DMS53 treated with DMSO at 0.1 percent for 48 hours (cell line): ENCODE data around the gene SEPTIN10.

Experiments used
- DNase-seq: peaks from one replicate; lab custom pipeline; 2025; ENCODE audit not compliant: unreplicated experiment; lab: John Stamatoyannopoulos, UW

Gene SEPTIN10

DNA sequence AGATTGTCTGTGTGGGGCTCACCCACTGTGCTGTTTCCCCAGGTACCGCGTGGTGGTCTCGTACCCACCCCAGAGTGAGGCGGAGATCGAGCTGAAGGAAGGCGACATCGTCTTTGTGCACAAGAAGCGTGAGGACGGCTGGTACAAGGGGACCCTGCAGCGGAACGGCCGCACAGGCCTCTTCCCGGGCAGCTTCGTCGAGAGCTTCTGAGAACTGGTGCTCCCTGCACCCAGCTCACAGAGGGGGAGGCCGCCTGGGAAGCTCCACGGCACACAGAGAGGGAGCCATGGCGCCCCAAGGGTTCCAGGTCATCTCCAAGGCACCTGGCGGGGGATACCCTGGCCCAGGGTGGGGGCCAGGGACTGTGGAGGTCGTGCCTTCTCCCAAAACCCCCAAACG lies 112.3 kb downstream of the SEPTIN10 start:
- no peak for DNase-seq

DNA sequence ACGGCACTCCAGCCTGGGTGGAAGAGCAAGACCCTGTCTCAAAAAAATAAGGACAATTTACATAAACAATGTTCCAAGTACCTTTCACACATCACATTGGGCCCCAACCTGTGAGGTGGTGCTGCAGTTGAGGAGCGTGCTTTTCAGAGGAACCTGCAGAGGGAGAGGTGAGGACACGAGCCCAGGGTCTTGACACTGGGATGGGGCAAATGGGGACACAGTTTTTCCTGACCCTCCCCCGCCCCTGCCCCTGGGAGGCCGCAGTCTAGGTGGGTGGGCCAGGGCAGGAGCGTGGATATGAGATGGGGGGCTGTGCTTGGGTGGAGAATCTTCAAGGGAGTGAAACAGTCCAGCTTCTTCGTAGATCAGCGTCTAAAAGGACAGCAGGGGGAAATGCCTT lies 112.9 kb downstream of the SEPTIN10 start:
- no peak for DNase-seq

DNA sequence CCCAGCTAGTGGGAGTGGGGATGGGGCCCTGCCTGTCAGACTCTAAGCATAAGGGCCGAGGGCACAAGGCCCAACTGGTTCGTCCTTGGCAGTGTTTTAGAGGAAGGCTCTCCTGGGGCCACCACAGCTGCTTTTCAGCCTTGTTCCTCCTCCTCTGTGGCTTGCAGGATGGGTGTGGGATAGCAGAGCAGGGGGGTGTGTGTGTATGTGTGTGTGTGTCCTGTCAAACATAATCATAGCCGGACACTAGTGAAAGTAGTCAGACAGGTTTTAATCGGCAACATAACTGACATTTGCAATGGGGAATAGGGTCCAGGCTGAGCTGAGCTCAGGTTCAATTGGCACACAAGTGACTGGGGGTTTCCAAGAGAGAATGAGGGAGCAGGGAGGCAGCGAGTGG lies 114.2 kb downstream of the SEPTIN10 start:
- DNase-seq = peak; percentile 23

DNA sequence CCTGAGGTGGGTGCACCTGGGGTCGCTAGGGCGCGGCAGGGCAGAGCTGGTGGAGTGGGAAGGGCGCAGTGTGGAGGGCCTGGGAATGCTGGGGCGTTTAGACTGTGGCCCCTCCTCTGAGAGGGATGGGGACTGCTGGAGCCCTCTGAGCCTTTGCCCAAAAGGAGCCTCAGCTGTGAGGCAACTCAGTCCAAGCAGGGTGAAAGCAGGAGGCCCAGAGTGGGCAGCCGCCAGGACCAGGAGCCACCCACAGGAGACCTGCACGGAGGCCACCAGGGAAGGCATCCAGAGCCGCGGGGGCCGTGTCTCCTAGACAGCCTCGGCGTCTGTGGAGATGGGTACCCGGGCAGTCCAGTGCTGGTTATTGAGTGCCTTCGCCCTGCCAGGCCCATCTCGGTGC lies 114.9 kb downstream of the SEPTIN10 start:
- no peak for DNase-seq

DNA sequence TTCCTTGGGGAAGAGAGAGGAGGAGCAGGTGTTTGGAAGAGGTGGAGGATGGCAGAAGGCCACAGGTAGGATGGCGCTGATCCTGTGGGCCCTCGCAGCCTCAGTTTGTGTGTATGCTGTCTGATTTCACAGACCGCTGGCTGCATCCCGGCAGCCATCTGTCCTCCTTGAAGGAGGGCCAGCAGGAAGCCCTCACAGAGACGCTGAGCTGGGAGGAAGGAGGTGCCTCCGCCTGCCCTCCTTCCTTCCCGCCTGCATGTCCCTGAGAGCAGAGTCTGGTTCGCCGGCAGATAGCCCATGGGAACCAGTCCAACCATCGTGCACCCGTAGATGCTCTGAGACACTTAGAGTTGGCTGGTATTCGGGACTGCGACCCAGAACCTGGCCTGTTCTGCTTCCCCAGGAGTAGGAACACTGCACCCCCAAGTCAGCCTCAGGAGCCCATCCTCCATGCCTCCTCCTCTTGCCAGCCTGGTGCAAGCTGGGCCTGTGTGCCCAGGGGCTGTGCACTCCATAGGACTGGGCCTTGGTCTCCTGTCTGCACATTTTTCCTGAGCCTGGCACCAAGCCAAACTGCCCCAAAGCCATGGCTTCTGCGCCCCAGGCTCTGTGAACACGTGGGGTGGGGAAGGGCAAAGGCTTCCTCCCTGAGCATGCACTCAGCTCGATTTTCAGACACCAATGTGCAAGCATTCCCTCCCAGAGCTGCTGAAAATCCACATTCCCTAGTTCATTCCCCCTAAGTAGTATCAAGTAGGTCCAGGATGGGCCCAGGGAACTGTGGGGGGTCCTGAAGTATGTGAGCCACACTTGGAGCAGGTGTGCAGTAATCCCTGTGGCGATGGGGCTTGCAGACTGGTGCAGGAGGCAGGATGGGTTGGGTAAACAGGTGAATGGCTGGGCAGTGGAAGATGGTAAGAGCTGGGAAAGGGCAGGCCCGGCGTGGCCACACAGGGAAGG lies 115.6 kb downstream of the SEPTIN10 start:
- no peak for DNase-seq

DNA sequence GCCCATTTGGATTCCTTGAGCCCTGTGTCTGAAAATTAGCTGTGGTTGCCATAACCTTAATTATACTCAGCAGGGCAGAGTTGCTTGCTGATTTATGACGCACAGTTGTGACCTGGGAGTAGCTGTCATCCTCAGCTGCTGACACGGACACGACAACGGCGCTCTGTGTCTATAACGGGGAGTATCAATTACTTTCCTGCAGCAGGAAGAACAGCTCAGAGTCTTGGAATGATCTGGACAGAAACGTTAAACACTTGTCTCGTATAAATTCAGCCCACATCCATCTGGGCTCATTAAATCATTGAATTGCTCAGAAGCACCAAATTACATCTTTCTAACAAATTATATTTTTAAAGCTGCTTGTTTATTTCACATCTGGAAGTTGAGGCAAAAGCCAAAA lies 116.3 kb downstream of the SEPTIN10 start:
- DNase-seq = no peak

DNA sequence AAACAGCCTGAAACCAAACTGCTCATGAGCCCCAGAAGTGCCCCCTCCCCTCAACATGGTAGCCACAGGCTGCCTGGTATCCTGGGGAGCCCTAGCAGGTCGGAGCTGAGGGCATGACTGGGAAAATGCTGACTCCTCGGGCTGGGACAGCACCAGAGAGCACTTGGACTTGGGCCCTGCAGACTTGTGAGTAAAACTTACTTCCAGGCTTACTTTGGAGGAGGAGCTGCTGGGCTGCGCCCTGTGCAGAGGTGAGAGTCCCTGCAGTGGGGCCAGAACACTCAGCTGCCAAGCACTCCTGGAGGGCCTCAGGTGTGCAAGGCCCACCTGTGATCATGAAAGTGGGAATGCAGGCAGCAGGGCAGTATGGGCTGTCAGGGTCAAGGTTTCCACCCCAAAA lies 119.4 kb downstream of the SEPTIN10 start:
- DNase-seq = no peak

DNA sequence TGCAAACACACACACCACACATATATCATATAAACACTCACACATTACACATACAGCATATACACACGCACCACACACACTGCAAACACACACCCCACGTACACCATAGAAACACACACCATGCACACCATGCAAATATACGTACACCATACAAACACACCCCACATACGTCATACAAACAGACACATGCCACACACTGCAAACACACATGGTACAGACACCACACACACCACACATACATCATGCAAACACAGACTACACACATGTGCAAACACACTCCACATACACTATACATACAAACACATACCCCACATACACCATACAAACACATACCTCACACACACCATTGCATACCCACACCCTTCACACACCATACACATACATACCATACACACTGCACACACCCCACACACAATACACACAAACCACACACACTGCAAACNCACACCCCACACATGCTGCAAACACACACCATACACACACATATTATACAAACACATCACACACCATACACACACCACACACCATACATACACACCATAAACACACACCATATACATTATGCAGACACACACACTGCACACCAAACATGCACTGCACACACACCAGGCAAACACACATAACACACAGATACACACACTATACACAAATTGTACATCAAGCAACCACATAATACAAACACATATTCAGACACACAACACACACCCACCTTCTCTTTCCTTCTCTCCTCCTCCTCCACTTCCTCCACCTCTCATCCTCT lies 120.4 kb downstream of the SEPTIN10 start:
- DNase-seq = no peak
